Measurements from ENCODE around the gene EFHC1. TPM values are rescaled to one million over a fixed set of nuclear protein-coding genes. Genes with fewer than 3 reads are reported as not detected.

The EFHC1 gene, protein sequence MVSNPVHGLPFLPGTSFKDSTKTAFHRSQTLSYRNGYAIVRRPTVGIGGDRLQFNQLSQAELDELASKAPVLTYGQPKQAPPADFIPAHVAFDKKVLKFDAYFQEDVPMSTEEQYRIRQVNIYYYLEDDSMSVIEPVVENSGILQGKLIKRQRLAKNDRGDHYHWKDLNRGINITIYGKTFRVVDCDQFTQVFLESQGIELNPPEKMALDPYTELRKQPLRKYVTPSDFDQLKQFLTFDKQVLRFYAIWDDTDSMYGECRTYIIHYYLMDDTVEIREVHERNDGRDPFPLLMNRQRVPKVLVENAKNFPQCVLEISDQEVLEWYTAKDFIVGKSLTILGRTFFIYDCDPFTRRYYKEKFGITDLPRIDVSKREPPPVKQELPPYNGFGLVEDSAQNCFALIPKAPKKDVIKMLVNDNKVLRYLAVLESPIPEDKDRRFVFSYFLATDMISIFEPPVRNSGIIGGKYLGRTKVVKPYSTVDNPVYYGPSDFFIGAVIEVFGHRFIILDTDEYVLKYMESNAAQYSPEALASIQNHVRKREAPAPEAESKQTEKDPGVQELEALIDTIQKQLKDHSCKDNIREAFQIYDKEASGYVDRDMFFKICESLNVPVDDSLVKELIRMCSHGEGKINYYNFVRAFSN
- 17.1 and 37.2 TPM in 2 replicates for total RNA-seq

GRCh38 chr6:52419809-52420667 lies at the start of gene EFHC1:
Gene EFHC1 (plus strand): TSS chr6:52420342. CDS start chr6:52420411, 69 bp downstream.

Other genes starting within 250 kb of the EFHC1 start
- gene IL17A, start 234.0 kb upstream of the EFHC1 start, total RNA-seq, result not detected in 2 replicates
- gene IL17F, start 175.8 kb upstream of the EFHC1 start, total RNA-seq, result not detected in 2 replicates
- 22.6 and 96.6 TPM in 2 replicates for gene MCM3, start 135.6 kb upstream of the EFHC1 start, total RNA-seq
- 3.5 and 6.2 TPM in 2 replicates for gene PAQR8, start 58.2 kb upstream of the EFHC1 start, total RNA-seq
- 98.0 and 131 TPM in 2 replicates for gene TRAM2, start 156.7 kb downstream of the EFHC1 start, total RNA-seq

Data from regular cardiac myocyte (primary cell).